GM04503 (cell line): ENCODE measurements around the gene CELSR1.
"Not testable (repeated sequence)": the region's sequence is repeated elsewhere in the genome, so short reads cannot be mapped to it uniquely, and the experiment has no call there.

Source experiments
- DNase-seq: peaks from one replicate; pipeline ENCODE4 v3.0.0-alpha.2; 2012; ENCODE audit warnings: low read depth

Gene CELSR1

GRCh38 chr22:46416891-46417580 lies 120.4 kb downstream of the CELSR1 start:
- DNase-seq, result no peak

GRCh38 chr22:46416520-46416871 lies 120.9 kb downstream of the CELSR1 start:
- no peak for DNase-seq

- DNase-seq, result no peak
Measured at GRCh38 chr22:46415776-46416519, 121.5 kb downstream of the CELSR1 start.

GRCh38 chr22:46414704-46415103 lies 122.7 kb downstream of the CELSR1 start:
- DNase-seq, result no peak

GRCh38 chr22:46413725-46414379 lies 123.6 kb downstream of the CELSR1 start:
- DNase-seq, result no peak

GRCh38 chr22:46411347-46411746 lies 126.1 kb downstream of the CELSR1 start:
- DNase-seq, result no peak

GRCh38 chr22:46410291-46410808 lies 127.1 kb downstream of the CELSR1 start:
- no peak for DNase-seq

- no peak for DNase-seq
Measured at GRCh38 chr22:46409631-46410210, 127.7 kb downstream of the CELSR1 start.

GRCh38 chr22:46408568-46409506 lies 128.6 kb downstream of the CELSR1 start:
- DNase-seq, result no peak

- DNase-seq, result no peak
Measured at GRCh38 chr22:46407748-46408147, 129.7 kb downstream of the CELSR1 start.

GRCh38 chr22:46406791-46407190 lies 130.6 kb downstream of the CELSR1 start:
- DNase-seq, result no peak

- no peak for DNase-seq
Measured at GRCh38 chr22:46406349-46406748, 131.1 kb downstream of the CELSR1 start.

- DNase-seq, result no peak
Measured at GRCh38 chr22:46405901-46406300, 131.5 kb downstream of the CELSR1 start.

GRCh38 chr22:46403880-46404279 lies 133.5 kb downstream of the CELSR1 start:
- DNase-seq, result not testable (repeated sequence)

- no peak for DNase-seq
Measured at GRCh38 chr22:46402505-46402904, 134.9 kb downstream of the CELSR1 start.

GRCh38 chr22:46401370-46401769 lies 136.1 kb downstream of the CELSR1 start:
- no peak for DNase-seq

- DNase-seq, result no peak
Measured at GRCh38 chr22:46399251-46400024, 138.0 kb downstream of the CELSR1 start.

- no peak for DNase-seq
Measured at GRCh38 chr22:46397951-46398350, 139.5 kb downstream of the CELSR1 start.

GRCh38 chr22:46397514-46397913 lies 139.9 kb downstream of the CELSR1 start:
- no peak for DNase-seq

GRCh38 chr22:46397049-46397448 lies 140.4 kb downstream of the CELSR1 start:
- DNase-seq, result not testable (repeated sequence)

GRCh38 chr22:46395145-46395544 lies 142.3 kb downstream of the CELSR1 start:
- no peak for DNase-seq
